ENCODE measurements around the gene CREBBP.

CREBBP gene

DNA sequence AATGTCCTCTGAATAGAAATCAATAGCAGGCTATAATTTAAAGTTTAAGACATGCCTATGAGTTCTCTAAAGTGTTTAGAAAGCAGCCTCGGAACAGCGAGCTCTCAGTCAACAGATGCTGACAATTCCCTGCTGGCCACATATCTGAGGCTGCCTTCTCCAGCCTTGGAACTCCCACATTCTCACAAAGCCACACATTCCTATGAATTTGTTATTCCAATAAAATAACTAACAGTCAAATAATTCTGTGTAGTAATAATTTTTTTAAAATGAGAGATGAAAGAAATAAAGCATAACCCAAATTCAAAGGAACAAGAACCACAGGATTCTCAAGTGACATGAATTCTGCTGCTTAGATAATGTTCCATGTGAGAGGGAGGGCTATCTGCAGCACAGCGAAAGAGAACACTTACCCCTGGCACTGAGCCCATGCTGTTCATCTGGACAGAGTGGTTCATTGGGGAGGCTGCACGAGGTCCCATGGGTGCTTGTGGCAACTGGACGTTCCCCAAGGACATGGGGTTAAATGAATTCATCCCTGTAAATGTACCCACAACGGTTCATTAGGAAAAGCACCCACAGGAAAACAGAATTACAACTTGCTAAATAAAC lies 106.3 kb downstream of the CREBBP start:
- TF ChIP-seq, protein P1, sequence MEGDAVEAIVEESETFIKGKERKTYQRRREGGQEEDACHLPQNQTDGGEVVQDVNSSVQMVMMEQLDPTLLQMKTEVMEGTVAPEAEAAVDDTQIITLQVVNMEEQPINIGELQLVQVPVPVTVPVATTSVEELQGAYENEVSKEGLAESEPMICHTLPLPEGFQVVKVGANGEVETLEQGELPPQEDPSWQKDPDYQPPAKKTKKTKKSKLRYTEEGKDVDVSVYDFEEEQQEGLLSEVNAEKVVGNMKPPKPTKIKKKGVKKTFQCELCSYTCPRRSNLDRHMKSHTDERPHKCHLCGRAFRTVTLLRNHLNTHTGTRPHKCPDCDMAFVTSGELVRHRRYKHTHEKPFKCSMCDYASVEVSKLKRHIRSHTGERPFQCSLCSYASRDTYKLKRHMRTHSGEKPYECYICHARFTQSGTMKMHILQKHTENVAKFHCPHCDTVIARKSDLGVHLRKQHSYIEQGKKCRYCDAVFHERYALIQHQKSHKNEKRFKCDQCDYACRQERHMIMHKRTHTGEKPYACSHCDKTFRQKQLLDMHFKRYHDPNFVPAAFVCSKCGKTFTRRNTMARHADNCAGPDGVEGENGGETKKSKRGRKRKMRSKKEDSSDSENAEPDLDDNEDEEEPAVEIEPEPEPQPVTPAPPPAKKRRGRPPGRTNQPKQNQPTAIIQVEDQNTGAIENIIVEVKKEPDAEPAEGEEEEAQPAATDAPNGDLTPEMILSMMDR (IDR thresholded peaks at IDR 0.05; ENCODE audit: borderline replicate concordance, control extremely low read depth, extremely low read depth, insufficient read depth, missing control alignments) = no peak
- DNase-seq (ENCODE audit: low spot score) = no peak
- in situ Hi-C loops (cut with MboI; ENCODE audit: low sequenced_read_pairs, unreplicated experiment) = no loop called here

DNA sequence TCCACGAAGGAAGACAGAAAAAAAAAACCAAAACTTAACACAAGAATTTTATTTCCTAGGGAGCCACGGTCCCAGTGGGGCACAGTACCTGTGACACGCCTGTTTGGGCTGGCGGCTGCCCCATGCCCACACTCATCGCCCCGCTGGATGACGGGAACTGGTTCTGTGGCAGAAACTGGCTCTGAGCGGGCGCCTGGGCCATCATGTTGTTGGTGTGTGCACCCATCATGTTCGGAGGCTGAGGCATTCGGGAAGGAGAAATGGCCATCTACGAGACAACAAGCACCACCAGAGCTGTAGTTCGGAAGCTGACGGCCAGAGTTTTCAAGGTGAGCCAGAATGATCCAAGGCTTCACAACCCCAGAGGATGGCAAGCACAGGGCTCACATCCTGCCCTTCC lies 106.8 kb downstream of the CREBBP start:
- DNase-seq (ENCODE audit: low spot score) = no peak
- in situ Hi-C loops (cut with MboI; ENCODE audit: low sequenced_read_pairs, unreplicated experiment) = no loop called here
- TF ChIP-seq, protein P1 (IDR thresholded peaks at IDR 0.05; ENCODE audit: borderline replicate concordance, control extremely low read depth, extremely low read depth, insufficient read depth, missing control alignments) = no peak

DNA sequence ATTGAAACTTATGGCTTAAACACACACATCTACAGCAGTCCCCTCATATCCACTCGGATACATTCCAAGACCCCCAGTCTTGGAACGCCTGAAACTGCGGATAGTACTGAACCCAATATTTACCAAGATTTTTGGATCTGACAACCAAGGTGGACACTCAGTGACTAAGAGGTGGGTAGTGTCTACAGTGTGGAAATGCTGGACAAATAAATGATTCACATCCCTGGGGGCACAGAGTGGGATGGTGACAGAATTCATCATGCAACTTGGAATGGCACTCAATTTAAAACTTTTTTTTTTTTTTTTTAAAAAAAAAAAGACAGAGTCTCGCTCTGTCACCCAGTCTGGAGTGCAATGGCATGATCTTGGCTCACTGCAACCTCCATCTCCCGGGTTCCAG lies 109.0 kb downstream of the CREBBP start:
- in situ Hi-C loops (cut with MboI; ENCODE audit: low sequenced_read_pairs, unreplicated experiment) = no loop called here

DNA sequence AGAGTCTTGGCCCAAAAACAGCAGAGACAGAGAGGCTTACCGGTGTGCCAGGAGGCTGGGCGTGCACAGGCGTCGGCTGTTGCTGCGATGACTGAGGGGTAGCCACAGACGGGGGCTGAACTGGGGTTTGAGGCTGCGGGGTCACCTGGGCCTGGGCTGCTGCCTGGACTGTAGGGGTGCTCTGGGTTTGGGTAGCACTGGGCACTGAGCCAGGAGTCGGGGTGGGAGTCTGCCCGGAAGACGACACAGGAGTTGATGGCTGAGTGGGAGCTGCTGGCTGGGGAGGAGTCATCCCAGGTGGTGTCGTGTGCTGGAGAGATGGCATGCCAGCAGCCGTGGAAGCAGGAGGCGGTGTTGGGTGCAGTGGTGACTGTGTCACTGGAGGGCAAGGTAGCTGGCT lies 110.0 kb downstream of the CREBBP start:
- TF ChIP-seq, protein P1 (IDR thresholded peaks at IDR 0.05; ENCODE audit: borderline replicate concordance, control extremely low read depth, extremely low read depth, insufficient read depth, missing control alignments) = no peak
- DNase-seq (ENCODE audit: low spot score) = no peak
- in situ Hi-C loops (cut with MboI; ENCODE audit: low sequenced_read_pairs, unreplicated experiment) = no loop called here

More for the DNA sequence above, 109.0 kb downstream of the CREBBP start:
- TF ChIP-seq, protein P1 (IDR thresholded peaks at IDR 0.05; ENCODE audit: borderline replicate concordance, control extremely low read depth, extremely low read depth, insufficient read depth, missing control alignments) = no peak
- no peak for DNase-seq (ENCODE audit: low spot score)

DNA sequence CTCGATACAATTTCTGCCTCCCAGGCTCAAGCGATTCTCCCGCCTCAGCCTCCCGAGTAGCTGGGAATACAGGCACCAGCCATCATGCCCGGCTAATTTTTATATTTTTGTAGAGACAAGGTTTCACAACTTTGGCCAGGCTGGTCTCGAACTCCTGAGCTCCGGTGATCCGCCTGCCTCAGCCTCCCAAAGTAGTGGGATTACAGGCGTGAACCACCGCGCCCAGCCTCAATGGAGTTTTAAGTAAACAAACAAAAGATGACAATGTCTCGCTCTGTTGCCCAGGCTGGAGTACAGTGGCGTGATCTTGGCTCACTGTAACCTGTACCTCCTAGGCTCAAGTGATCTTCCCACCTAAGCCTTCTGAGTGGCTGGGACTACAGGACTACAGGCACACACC lies 110.6 kb downstream of the CREBBP start:
- no peak for DNase-seq (ENCODE audit: low spot score)
- in situ Hi-C loops (cut with MboI; ENCODE audit: low sequenced_read_pairs, unreplicated experiment) = no loop called here
- TF ChIP-seq, protein P1 (IDR thresholded peaks at IDR 0.05; ENCODE audit: borderline replicate concordance, control extremely low read depth, extremely low read depth, insufficient read depth, missing control alignments) = no peak

DNA sequence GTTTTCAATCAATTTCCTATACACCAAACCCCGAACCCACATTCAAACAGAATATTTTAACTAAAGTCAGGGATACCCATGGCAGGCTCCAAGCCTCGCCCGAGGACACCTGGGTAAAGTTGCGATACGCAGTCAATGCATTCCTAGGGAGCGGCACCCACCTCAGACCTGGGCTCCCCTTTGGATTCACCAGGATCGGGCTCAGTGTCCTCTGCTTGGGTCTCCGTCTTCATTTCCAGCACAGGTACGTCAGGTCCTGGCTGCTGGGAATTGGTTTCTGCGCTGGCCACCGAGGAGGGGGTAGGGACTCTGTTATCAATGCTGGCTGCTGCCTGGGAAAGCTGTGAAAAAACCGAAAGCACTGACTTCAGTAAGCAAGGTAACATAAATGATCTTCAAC lies 111.5 kb downstream of the CREBBP start:
- in situ Hi-C loops (cut with MboI; ENCODE audit: low sequenced_read_pairs, unreplicated experiment) = no loop called here
- TF ChIP-seq, protein P1 (IDR thresholded peaks at IDR 0.05; ENCODE audit: borderline replicate concordance, control extremely low read depth, extremely low read depth, insufficient read depth, missing control alignments) = no peak
- DNase-seq (ENCODE audit: low spot score) = no peak

Data from GM13976 (cell line).